Naive thymus-derived CD4-positive, alpha-beta T cell (primary cell): ENCODE measurements around the gene GSS. TPM values are rescaled to one million over a fixed set of nuclear protein-coding genes. Genes with fewer than 3 reads are reported as not detected.

Experiments
- ATAC-seq: fragments of 150-1000 bp; cut with Tn5 transposase; 2 replicates; pipeline ENCODE4 v1.10.0; 2021; ENCODE audit warnings: mild to moderate bottlenecking, moderate library complexity
- CTCF ChIA-PET: fragments of 350-600 bp; sonication (Branson Sonifier 250); formaldehyde crosslinking; loops from one replicate; lab custom pipeline; 2021; ENCODE audit warnings: antibody characterized with exemption; lab: Charles Lee
- POLR2A ChIA-PET: fragments of 350-600 bp; sonication (Branson Sonifier 250); formaldehyde crosslinking; loops from one replicate; lab custom pipeline; 2021; ENCODE audit warnings: antibody characterized with exemption, inconsistent platforms; lab: Charles Lee
- DNase-seq, 9 donors: peaks; one replicate each; pipeline versions ENCODE4 v3.0.0 to v3.0.0-alpha.2; 2020 to 2022; ENCODE audit warnings: mixed read lengths in 1 of 9
- H3K27ac ChIP-seq: one replicate; pipeline ENCODE4 v1.7.0; 2013; ENCODE audit warnings: mild to moderate bottlenecking, low read depth, low read length, moderate library complexity
- H3K27me3 ChIP-seq, 2 donors: one replicate each; pipeline ENCODE4 v1.7.0; 2013; ENCODE audit warnings: low read length in 2 of 2, mild to moderate bottlenecking in 2 of 2, moderate library complexity in 2 of 2; ENCODE audit not compliant: control insufficient read depth in 2 of 2, insufficient read depth in 2 of 2
- H3K36me3 ChIP-seq, 3 experiments: 1 replicate in 2 of 3; 2 replicates in 1 of 3; pipeline ENCODE4 v1.7.0; 2013; ENCODE audit warnings: low read length in 3 of 3, mild to moderate bottlenecking in 3 of 3, moderate library complexity in 1 of 3; ENCODE audit not compliant: insufficient read depth in 3 of 3, control insufficient read depth in 2 of 3
- H3K4me1 ChIP-seq, 2 donors: one replicate each; pipeline ENCODE4 v1.7.0; 2013; ENCODE audit warnings: low read length in 2 of 2, mild to moderate bottlenecking in 2 of 2, moderate library complexity in 1 of 2; ENCODE audit not compliant: control insufficient read depth in 2 of 2, insufficient read depth in 2 of 2
- H3K4me3 ChIP-seq: 2 replicates; pipeline ENCODE4 v1.7.0; 2013; ENCODE audit warnings: mild to moderate bottlenecking, low read length
- H3K9me3 ChIP-seq, 3 experiments: 1 replicate in 2 of 3; 2 replicates in 1 of 3; pipeline ENCODE4 v1.7.0; 2013; ENCODE audit warnings: low read length in 3 of 3; ENCODE audit not compliant: control insufficient read depth in 2 of 3
- H3K27ac Mint-ChIP-seq, 9 donors: one replicate each; pipeline ENCODE4 v1.8.0; 2020 to 2022; ENCODE audit warnings: mixed read lengths in 9 of 9, mild to moderate bottlenecking in 8 of 9, moderate library complexity in 5 of 9, inconsistent platforms in 2 of 9
- H3K27me3 Mint-ChIP-seq, 5 donors: one replicate each; pipeline ENCODE4 v1.8.0; 2021 to 2022; ENCODE audit warnings: mixed read lengths in 5 of 5, mild to moderate bottlenecking in 1 of 5
- H3K36me3 Mint-ChIP-seq, 5 donors: one replicate each; pipeline ENCODE4 v1.8.0; 2020 to 2022; ENCODE audit warnings: mixed read lengths in 5 of 5, mild to moderate bottlenecking in 3 of 5, inconsistent platforms in 1 of 5
- H3K4me1 Mint-ChIP-seq, 7 donors: one replicate each; pipeline ENCODE4 v1.8.0; 2020 to 2022; ENCODE audit warnings: mixed read lengths in 7 of 7, mild to moderate bottlenecking in 3 of 7, inconsistent platforms in 1 of 7
- H3K4me3 Mint-ChIP-seq, 10 donors: one replicate each; pipeline ENCODE4 v1.8.0; 2020 to 2022; ENCODE audit warnings: mild to moderate bottlenecking in 10 of 10, mixed read lengths in 10 of 10, moderate library complexity in 6 of 10, inconsistent platforms in 2 of 10
- H3K9me3 Mint-ChIP-seq, 11 donors: one replicate each; pipeline ENCODE4 v1.8.0; 2020 to 2022; ENCODE audit warnings: mixed read lengths in 11 of 11, mild to moderate bottlenecking in 4 of 11, inconsistent platforms in 1 of 11, moderate library complexity in 1 of 11
- intact Hi-C, 2 donors: fragments of 100-400 bp; cut with micrococcal nuclease; formaldehyde crosslinking; loops; one replicate each; pipeline ENCODE4 v1.15.1; 2023
- polyA plus RNA-seq, 2 donors: library from polyadenylated mRNA; unstranded; fragments of 300-500 nt; fragmentation: Illumina TruSeq; gene quantifications; one replicate each; pipeline ENCODE4 v1.2.3, GENCODE V29; 2021
- total RNA-seq, 6 experiments: library from RNA in 5 of 6; stranded (reverse) in 5 of 6; gene quantifications; 1 replicate in 5 of 6; 2 replicates in 1 of 6; pipeline ENCODE4 v1.2.3 and lab custom pipeline; 2021 to 2026

GSS gene
- total and polyA plus RNA-seq, 7 experiments from 2014 or later: 25.9 to 54.4 (median 35.5) TPM

DNA sequence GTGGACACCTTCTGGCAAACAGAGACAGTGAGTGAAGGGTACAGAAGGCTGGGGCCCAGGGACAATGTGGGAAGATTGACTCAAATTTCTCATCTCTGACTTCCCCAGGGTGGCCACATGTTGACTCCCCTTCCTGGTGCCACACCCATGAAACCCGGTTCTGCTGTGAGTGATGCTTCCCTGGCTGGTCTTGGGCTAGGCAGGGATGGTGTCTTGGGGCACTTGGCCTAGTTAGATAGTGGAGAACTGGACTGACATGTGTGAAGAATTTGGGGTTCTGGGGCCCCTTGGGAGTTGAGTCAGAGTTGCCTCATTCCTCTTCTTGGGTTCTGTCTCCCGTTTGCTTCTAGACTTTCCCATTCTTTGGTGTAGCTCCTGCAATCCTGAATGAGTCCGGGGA is 34.2 kb downstream of the GSS start:
- Mint-ChIP-seq H3K27ac (no peak overlapping the region), H3K9me3 (peaks cover 0 to 11% (median 0%) of the 10 kb centered on the region in 11 donors), H3K27me3 (no peaks in the 10 kb centered on the region), H3K4me1 (peaks cover 26 to 54% (median 35%) of the 10 kb centered on the region in 7 donors), H3K4me3 (no peak overlapping the region), H3K36me3 (peaks cover 22 to 34% (median 24%) of the 10 kb centered on the region in 5 donors)
- Histone ChIP-seq H3K36me3 (peaks cover 0 to 55% (median 0%) of the 10 kb centered on the region in 3 experiments), H3K4me3 (no peak overlapping the region), H3K27me3 (no peaks in the 10 kb centered on the region), H3K27ac (no peak overlapping the region), H3K4me1 (peaks cover 10 to 18% of the 10 kb centered on the region in 2 donors), H3K9me3 (no peaks in the 10 kb centered on the region)
- ChIA-PET CTCF (no interaction called here), POLR2A (no interaction called here)
- ATAC-seq (no peak), DNase-seq (no peak)
- intact Hi-C loops: no loop called here

DNA sequence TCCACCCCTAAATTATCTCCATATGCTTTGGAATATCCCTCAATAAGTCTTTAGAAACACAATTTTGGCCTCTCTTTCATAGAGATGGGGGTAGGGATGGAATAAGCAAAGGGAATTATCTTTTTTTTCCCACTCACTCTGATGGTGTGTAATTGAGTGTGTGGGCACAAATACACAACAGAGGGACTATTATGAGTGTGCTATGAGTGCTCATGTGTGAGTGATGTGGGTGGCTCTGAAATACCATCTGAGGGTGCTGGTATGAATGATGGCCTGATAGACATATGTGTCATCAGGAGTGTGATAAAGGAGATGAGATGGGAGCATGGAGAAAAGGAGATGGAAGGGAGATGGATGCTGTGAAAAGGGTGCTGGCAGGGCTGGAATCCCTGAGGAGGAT is 35.6 kb downstream of the GSS start:
- H3K9me3 ChIP-seq: no peaks in the 10 kb centered on the region
- Mint-ChIP-seq H3K36me3 (peaks cover 17 to 30% (median 21%) of the 10 kb centered on the region in 5 donors), H3K9me3 (peaks cover 0 to 11% (median 0%) of the 10 kb centered on the region in 11 donors), H3K27ac (peak overlapping the region in 2 of 9 donors; percentile 4 to 52), H3K4me1 (peaks cover 13 to 53% (median 31%) of the 10 kb centered on the region in 7 donors), H3K27me3 (no peaks in the 10 kb centered on the region), H3K4me3 (no peak overlapping the region)
- DNase-seq (no peak), ATAC-seq (no peak)
- intact Hi-C loops: no loop called here
- peaks cover 10 to 18% of the 10 kb centered on the region in 2 donors for H3K4me1 ChIP-seq
- H3K27ac ChIP-seq: no peak overlapping the region
- POLR2A ChIA-PET: interaction anchor here (0.6 kb wide), 1 partner anchor 99 kb away, joined by 3 read pairs; no protein-coding TSS in a partner anchor
- CTCF ChIA-PET: no interaction called here
- no peak overlapping the region for H3K4me3 ChIP-seq
- no peaks in the 10 kb centered on the region for H3K27me3 ChIP-seq
- H3K36me3 ChIP-seq: peaks cover 0 to 45% (median 0%) of the 10 kb centered on the region in 3 experiments

DNA sequence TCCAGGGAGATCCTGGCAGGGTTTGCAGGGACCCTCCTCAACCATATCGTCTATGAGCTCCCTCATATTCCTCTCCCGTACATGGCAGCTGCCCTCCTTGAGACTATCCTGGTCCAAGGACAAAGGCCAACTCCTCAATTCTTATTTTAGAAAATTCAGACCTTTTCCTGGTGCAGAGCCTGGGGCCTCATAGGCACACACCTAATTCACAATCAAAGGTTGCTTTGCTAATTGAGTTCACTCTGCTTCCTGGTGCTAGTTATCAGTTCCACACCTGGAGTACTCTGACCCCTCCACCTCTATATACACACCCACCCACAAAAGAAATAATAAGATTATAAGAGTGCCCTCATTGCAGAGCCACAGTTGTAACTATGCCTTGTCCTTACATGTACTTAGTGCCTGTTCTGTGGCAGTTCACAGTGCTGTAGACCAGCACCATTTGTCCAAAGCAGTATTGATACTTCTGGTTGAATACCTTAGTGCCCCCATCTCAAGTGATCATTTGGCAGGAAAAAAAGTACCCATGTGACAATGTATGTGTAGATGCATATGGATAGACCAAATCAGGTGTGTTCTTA is 38.7 kb downstream of the GSS start:
- H3K36me3 Mint-ChIP-seq: peaks cover 12 to 43% (median 19%) of the 10 kb centered on the region in 5 donors
- CTCF ChIA-PET: no interaction called here
- no peak overlapping the region for H3K4me3 ChIP-seq
- H3K9me3 Mint-ChIP-seq: peaks cover 0 to 11% (median 0%) of the 10 kb centered on the region in 11 donors
- H3K27ac Mint-ChIP-seq: peak overlapping the region in 4 of 9 donors; percentile 10 to 85 (median 54)
- no peaks in the 10 kb centered on the region for H3K27me3 ChIP-seq
- H3K36me3 ChIP-seq: peaks cover 0 to 26% (median 0%) of the 10 kb centered on the region in 3 experiments
- no peak overlapping the region for H3K27ac ChIP-seq
- DNase-seq (no peak), ATAC-seq (no peak)
- intact Hi-C loops: no loop called here
- peaks cover 10 to 18% of the 10 kb centered on the region in 2 donors for H3K4me1 ChIP-seq
- peak overlapping the region in 1 of 10 donors; percentile 11 for H3K4me3 Mint-ChIP-seq
- POLR2A ChIA-PET: no interaction called here
- no peaks in the 10 kb centered on the region for H3K9me3 ChIP-seq
- no peaks in the 10 kb centered on the region for H3K27me3 Mint-ChIP-seq
- peaks cover 13 to 52% (median 30%) of the 10 kb centered on the region in 7 donors for H3K4me1 Mint-ChIP-seq

DNA sequence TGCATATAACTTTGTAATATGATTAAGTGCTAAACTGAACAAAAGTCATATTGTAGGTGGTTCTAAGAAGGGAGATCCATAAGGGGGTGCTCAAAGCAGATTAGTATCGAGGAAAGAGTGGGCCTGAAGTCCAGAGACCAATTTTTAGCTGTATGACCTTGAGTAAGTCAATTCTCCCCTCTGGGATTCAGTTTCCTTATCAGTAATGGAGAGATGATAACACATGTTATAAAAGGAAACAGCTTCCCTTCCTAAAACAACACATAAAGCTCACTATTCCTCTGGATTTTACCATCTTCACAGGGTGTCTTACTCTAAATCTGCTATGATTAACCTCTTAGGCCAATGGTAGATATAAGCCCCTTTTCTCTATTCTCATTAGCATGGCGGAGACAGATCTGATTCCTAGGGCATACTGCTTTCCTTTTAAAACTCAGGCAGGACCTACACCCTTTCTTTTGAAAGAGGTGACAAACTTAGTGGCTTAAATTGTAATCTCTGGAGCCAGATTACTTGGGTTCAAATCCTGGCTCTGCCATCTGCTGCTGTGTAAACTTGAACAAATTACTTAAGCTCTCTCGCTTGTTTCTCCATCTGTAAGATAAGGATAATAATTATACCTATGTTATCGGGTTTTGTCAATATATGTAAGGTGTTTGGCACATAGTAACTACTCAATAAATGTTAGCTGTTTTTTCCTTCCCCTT is 39.7 kb downstream of the GSS start:
- no peaks in the 10 kb centered on the region for H3K9me3 ChIP-seq
- Mint-ChIP-seq H3K36me3 (peaks cover 8 to 49% (median 18%) of the 10 kb centered on the region in 5 donors), H3K27me3 (no peaks in the 10 kb centered on the region), H3K4me1 (peaks cover 13 to 47% (median 33%) of the 10 kb centered on the region in 7 donors), H3K9me3 (peaks cover 0 to 11% (median 0%) of the 10 kb centered on the region in 11 donors), H3K4me3 (no peak overlapping the region), H3K27ac (peak overlapping the region in 4 of 9 donors; percentile 7 to 45 (median 28))
- peaks cover 10 to 18% of the 10 kb centered on the region in 2 donors for H3K4me1 ChIP-seq
- intact Hi-C loops: no loop called here
- no peaks in the 10 kb centered on the region for H3K27me3 ChIP-seq
- no peak for ATAC-seq
- no peak overlapping the region for H3K4me3 ChIP-seq
- ChIA-PET CTCF (no interaction called here), POLR2A (interaction anchor here (0.8 kb wide), 1 partner anchor 38 kb away, joined by 3 read pairs; no protein-coding TSS in a partner anchor)
- DNase-seq: no peak
- no peak overlapping the region for H3K27ac ChIP-seq
- peaks cover 0 to 17% (median 0%) of the 10 kb centered on the region in 3 experiments for H3K36me3 ChIP-seq

DNA sequence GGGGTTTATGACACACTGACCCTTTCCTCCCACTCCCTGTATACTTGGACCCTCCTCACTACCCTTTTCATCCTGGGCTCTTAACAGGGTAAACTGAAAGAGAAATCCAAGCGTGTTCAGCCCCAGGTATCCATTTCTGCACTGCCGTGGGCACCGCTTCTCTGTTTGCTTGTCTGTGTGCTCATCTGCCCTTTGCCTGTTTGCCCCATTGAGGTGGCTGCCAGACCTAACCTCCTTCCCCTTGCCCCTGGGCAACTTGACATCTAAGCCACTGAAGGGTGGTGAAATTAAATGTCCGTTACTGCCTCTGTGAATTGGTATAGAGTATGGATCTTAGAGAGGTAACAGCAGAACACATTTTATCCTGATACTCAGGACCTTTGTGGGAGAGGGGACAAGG is 40.5 kb downstream of the GSS start:
- POLR2A ChIA-PET: no interaction called here
- no peaks in the 10 kb centered on the region for H3K27me3 ChIP-seq
- no peaks in the 10 kb centered on the region for H3K27me3 Mint-ChIP-seq
- DNase-seq (no peak), ATAC-seq (no peak)
- H3K9me3 ChIP-seq: no peaks in the 10 kb centered on the region
- no peak overlapping the region for H3K4me3 Mint-ChIP-seq
- H3K9me3 Mint-ChIP-seq: peaks cover 0 to 9% (median 0%) of the 10 kb centered on the region in 11 donors
- no peak overlapping the region for H3K27ac ChIP-seq
- peaks cover 6 to 50% (median 12%) of the 10 kb centered on the region in 5 donors for H3K36me3 Mint-ChIP-seq
- CTCF ChIA-PET: no interaction called here
- no peak overlapping the region for H3K4me3 ChIP-seq
- intact Hi-C loops: no loop called here
- H3K4me1 ChIP-seq: peaks cover 10 to 18% of the 10 kb centered on the region in 2 donors
- peak overlapping the region in 1 of 9 donors; percentile 7 for H3K27ac Mint-ChIP-seq
- H3K36me3 ChIP-seq: peaks cover 0 to 9% (median 0%) of the 10 kb centered on the region in 3 experiments
- peaks cover 13 to 42% (median 33%) of the 10 kb centered on the region in 7 donors for H3K4me1 Mint-ChIP-seq

DNA sequence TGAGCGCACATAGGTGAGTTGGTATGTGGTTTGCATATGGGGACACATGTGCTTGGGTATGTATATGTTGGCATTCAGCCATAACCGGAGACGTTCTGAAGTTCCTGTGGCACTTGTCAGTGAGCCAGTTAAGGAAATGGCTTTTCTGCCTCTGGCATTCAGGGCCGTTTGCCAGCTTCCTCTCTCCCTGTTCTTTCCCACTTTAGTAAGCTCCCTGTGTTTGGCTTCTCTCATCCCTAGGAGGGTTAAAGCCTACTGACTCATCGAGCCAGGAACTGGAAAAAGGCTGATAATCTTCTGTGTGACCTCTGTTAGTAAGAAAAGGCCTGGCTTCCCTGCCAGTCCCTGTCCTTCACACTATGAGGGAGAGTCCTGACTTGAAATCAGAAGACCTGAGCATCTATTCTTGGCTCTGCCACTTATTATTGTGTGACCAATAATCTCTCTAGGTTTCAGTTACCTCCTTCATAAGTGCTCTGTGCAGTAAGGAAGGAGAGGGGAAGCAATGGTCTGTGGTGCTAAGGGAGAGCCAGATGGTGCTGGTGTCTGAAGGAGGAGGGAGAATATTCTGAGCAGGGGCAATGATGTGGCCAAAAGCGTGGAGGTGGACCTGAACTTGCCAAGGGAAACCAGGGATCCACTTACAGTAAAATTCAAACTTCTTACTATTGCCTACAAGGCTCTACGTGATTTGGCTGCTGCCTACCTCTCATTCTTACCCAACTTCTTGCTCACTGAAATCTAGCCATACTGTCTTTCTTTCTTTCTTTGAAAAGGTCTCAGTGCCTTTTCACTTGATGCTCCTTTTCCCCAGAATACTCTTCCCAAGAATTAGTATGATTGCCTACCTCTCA is 47.8 kb downstream of the GSS start:
- ChIA-PET POLR2A (no interaction called here), CTCF (no interaction called here)
- Histone ChIP-seq H3K27ac (no peak overlapping the region), H3K27me3 (no peaks in the 10 kb centered on the region), H3K36me3 (no peaks in the 10 kb centered on the region), H3K4me3 (no peak overlapping the region), H3K4me1 (peaks cover 0 to 5% of the 10 kb centered on the region in 2 donors), H3K9me3 (no peaks in the 10 kb centered on the region)
- Mint-ChIP-seq H3K27ac (peak overlapping the region in 2 of 9 donors; percentile 7 to 63), H3K4me1 (peaks cover under 1 to 22% (median 14%) of the 10 kb centered on the region in 7 donors), H3K4me3 (no peak overlapping the region), H3K9me3 (no peaks in the 10 kb centered on the region), H3K27me3 (no peaks in the 10 kb centered on the region), H3K36me3 (peaks cover 4 to 25% (median 5%) of the 10 kb centered on the region in 5 donors)
- ATAC-seq (no peak), DNase-seq (peak in 4 of 9 donors; percentile 6 to 16 (median 7))
- intact Hi-C loops: no loop called here
